Stimulated activated memory B cell treated with anti-CD40 and anti-IgM and Interleukin-4, amounts not matched to agents 10 μg/mL and 1 μg/mL and 100 μg/mL, for 72 hours (primary cell): ENCODE results near the gene PLAC8.
"Not testable (repeated sequence)": the region's sequence is repeated elsewhere in the genome, so short reads cannot be mapped to it uniquely, and the experiment has no call there.

ENCODE experiments used
- ATAC-seq: fragments of 150-1000 bp; cut with Tn5 transposase; 2 replicates; pipeline ENCODE4 v1.10.0; 2021
- H3K27ac Mint-ChIP-seq: one replicate; pipeline ENCODE4 v1.8.0; 2022; ENCODE audit warnings: mild to moderate bottlenecking, mixed read lengths
- H3K27me3 Mint-ChIP-seq: one replicate; pipeline ENCODE4 v1.8.0; 2022; ENCODE audit warnings: mixed read lengths
- H3K36me3 Mint-ChIP-seq: one replicate; pipeline ENCODE4 v1.8.0; 2022; ENCODE audit warnings: mixed read lengths
- H3K4me1 Mint-ChIP-seq: one replicate; pipeline ENCODE4 v1.8.0; 2022; ENCODE audit warnings: mixed read lengths
- H3K4me3 Mint-ChIP-seq: one replicate; pipeline ENCODE4 v1.8.0; 2022; ENCODE audit warnings: mild to moderate bottlenecking, moderate library complexity, mixed read lengths
- H3K9me3 Mint-ChIP-seq: one replicate; pipeline ENCODE4 v1.8.0; 2022; ENCODE audit warnings: mixed read lengths

PLAC8 gene

DNA sequence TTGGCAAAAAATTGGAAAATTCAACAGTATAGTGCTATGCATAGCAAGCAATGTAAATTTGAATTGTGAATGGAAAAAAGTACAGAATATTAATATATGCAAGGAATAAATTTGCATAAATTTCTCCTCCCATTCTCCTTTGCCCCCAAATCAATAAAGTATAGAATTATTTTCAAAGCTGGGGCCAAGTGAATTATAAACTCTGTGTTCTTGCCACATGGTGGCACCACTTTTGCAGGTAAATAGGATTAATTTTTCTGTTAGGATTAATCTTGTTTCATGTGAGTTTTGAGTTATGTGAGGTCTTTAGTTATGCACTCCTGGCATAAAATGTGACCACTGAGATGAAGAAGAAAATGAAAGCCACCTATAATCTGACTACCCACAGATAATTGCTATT, 59.6 kb downstream of the PLAC8 start:
- no peak overlapping the region for H3K4me3 Mint-ChIP-seq
- peaks cover 41% of the 10 kb centered on the region for H3K36me3 Mint-ChIP-seq
- H3K27ac Mint-ChIP-seq = no peak overlapping the region
- no peaks in the 10 kb centered on the region for H3K9me3 Mint-ChIP-seq
- no peak for ATAC-seq
- H3K27me3 Mint-ChIP-seq = no peaks in the 10 kb centered on the region
- no peaks in the 10 kb centered on the region for H3K4me1 Mint-ChIP-seq

- not testable (repeated sequence) for H3K4me3 Mint-ChIP-seq, H3K27me3 Mint-ChIP-seq, H3K27ac Mint-ChIP-seq, H3K4me1 Mint-ChIP-seq, H3K9me3 Mint-ChIP-seq, ATAC-seq
- peaks cover 34% of the 10 kb centered on the region for H3K36me3 Mint-ChIP-seq
Measured at GRCh38 chr4:83048781-83049180, 65.7 kb downstream of the PLAC8 start.

DNA sequence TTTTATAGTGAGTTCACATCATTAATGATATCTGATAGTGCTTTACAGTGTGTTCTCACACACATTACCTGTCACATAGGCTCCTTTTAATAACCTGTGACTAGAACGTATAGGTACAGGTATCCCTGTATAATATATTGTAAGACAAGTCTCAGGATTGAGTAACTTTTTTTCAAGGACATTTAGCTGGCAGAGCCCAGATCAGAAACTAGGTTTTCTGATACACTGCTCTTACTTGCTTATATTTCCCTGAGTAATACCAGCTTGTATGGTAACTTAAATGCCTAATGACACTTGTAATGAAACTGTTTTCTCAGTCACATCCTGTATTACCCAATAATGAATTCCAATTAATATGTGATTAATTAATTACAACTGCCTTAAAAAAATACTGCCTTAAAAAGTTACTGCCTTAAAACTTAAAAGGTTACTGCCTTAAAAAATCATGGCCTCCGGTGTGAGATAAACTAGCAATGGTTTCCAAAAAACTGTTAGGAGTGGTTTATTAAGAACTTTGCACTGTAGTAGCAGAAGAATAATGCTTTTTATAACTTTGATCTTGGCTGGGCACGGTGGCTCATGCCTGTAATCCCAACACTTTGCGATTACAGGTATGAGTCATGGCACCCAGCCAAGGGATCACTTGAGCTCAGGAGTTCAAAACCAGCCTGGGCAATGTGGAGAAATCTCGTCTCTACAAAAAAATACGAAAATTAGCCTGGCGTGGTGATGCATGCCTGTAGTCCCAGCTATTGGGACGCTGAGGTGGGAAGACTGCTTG, 67.6 kb downstream of the PLAC8 start:
- H3K36me3 Mint-ChIP-seq = peaks cover 19% of the 10 kb centered on the region
- no peak for ATAC-seq
- no peak overlapping the region for H3K27ac Mint-ChIP-seq
- H3K9me3 Mint-ChIP-seq = no peaks in the 10 kb centered on the region
- no peak overlapping the region for H3K4me3 Mint-ChIP-seq
- H3K27me3 Mint-ChIP-seq = no peaks in the 10 kb centered on the region
- H3K4me1 Mint-ChIP-seq = no peaks in the 10 kb centered on the region

DNA sequence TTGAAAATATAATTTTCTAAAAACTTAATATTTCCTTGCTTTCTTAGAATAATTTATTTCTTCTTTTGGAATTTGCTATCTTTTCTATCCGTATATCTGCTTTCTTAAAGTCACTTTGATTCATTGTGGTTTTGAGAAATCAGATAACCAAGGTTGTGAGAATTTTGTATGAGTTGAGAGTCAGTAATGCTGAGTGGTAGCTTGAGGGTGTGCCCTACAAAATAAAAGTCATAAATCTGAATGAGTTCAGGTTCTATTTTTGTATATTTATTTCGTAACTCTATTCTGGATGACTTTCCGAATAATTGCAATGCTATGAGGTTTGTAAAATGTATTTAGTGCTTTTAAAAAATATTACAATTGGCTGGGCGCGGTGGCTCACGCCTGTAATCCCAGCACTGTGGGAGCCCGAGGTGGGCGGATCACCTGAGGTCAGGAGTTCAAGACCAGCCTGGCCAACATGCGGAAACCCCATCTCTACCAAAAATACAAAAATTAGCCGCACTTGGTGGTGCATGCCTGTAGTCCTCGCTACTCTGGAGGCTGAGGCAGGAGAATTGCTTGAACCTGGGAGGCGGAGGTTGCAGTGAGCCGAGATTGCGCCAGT, 70.6 kb downstream of the PLAC8 start:
- H3K9me3 Mint-ChIP-seq = no peaks in the 10 kb centered on the region
- H3K36me3 Mint-ChIP-seq = peaks cover 7% of the 10 kb centered on the region
- no peak for ATAC-seq
- H3K27ac Mint-ChIP-seq = no peak overlapping the region
- H3K27me3 Mint-ChIP-seq = no peaks in the 10 kb centered on the region
- H3K4me3 Mint-ChIP-seq = no peak overlapping the region
- peaks cover 20% of the 10 kb centered on the region for H3K4me1 Mint-ChIP-seq

- H3K4me3 Mint-ChIP-seq, H3K27ac Mint-ChIP-seq, H3K27me3 Mint-ChIP-seq, H3K9me3 Mint-ChIP-seq, ATAC-seq, H3K36me3 Mint-ChIP-seq: not testable (repeated sequence)
- peaks cover 27% of the 10 kb centered on the region for H3K4me1 Mint-ChIP-seq
Measured at GRCh38 chr4:83043157-83043556, 71.4 kb downstream of the PLAC8 start.

DNA sequence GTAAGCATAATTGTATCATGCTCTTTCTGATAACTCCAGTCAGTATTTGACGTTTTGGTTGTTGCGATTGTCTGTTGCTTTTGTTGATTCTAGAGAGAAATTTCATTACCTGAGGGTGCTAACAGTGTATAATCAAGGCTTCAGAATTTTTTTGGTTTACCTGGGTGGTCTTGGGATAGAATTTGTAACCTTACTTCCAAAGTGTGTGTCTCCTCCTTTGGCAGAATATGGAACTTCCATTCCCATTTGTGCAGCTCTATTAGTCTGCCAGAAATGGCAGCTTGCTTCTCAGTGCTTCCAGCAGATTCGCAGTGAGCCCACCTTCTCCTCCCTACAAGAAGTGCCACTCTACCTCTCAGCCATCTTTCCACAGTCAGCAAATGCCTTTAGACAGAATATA, 74.3 kb downstream of the PLAC8 start:
- Mint-ChIP-seq H3K9me3 (no peaks in the 10 kb centered on the region), H3K4me1 (peaks cover 46% of the 10 kb centered on the region), H3K4me3 (no peak overlapping the region), H3K36me3 (peaks cover 7% of the 10 kb centered on the region), H3K27ac (no peak overlapping the region), H3K27me3 (no peaks in the 10 kb centered on the region)
- no peak for ATAC-seq
